LHCN-M2 (cell line): Measurements from ENCODE around the gene SERF2. TPM values are rescaled to one million over a fixed set of nuclear protein-coding genes. Genes with fewer than 3 reads are reported as not detected.
"Not testable (repeated sequence)": the region's sequence is repeated elsewhere in the genome, so short reads cannot be mapped to it uniquely, and the experiment has no call there.

ENCODE experiments used
- DNase-seq: peaks from one replicate; pipeline ENCODE4 v3.0.0-alpha.2; 2012; ENCODE audit warnings: low read depth
- total RNA-seq: library from RNA; depleted of rRNA; stranded (reverse); fragments of >200 nt; gene quantifications from 2 replicates; pipeline ENCODE4 v1.2.3, GENCODE V29; 2014; rRNA removed

Gene SERF2
- total RNA-seq, 1 experiment from 2014 or later, result 1,349 TPM

DNA sequence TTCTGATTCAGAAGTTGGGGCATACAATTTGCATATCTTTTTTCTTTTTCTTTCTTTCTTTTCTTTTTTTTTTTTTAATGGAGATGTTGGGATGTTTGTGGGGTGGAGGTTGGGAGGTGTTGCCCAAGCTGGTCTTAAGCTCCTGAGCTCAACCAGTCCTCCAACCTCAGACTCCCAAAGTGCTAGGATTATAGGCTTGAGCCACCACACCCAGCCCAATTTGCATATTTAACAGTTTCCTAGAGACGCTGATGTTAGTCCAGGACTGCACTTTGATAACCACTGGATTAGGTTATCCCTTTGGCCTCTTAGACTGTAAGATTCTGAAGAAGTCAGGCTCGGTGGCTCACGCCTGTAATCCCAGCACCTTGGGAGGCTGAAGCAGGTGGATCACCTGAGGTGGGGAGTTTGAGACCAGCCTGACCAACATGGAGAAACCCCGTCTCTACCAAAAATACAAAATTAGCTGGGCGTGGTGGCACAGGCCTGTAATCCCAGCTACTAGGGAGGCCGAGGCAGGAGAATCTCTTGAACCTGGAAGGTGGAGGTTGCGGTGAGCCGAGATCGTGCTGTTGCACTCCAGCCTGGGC lies 37.9 kb downstream of the SERF2 start:
- DNase-seq, result not testable (repeated sequence)

DNA sequence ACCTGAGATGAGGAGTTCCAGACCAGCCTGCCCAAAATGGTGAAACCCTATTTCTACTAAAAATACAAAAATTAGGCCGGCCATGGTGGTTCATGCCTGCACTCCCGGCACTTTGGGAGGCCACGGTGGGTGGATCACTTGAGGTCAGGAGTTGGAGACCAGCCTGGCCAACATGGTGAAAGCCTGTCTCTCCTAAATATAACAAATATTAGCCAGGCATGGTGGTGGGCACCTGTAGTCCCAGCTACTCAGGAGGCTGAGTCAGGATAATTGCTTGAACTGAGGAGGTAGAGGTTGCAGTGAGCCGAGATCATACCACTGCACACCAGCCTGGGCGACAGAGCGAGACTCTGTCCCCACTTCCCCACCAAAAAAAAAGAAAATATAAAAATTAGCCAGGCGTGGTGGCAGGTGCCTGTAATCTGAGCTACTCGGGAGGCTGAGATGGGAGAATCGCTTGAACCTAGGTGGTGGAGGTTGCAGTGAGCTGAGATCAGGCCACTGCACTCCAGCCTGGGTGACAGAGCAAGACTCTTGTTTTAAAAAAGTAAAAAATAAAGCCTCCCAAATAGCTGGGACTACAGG lies 38.7 kb downstream of the SERF2 start:
- DNase-seq, result not testable (repeated sequence)

DNA sequence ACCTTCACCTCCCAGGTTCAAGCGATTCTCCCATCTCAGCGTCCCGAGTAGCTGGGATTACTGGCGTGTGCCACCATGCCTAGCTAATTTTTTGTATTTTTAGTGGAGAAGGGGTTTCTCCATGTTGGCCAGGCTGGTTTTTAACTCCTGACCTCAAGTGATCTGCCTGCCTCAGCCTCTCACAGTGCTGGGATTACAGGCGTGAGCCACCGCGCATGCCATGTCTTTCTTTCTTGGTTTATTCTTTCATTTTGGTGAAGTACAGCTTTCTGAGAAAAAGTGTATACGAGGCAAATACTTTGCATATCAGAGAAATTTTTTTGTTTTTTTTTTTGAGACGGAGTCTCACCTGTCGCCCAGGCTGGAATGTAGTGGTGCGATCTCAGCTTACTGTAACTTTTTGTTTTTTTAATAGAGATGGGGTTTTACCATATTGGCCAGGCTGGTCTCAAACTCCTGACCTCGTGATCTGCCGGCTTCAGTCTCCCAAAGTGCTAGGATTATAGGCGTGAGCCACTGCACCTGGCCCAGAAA lies 39.5 kb downstream of the SERF2 start:
- DNase-seq, result not testable (repeated sequence)

DNA sequence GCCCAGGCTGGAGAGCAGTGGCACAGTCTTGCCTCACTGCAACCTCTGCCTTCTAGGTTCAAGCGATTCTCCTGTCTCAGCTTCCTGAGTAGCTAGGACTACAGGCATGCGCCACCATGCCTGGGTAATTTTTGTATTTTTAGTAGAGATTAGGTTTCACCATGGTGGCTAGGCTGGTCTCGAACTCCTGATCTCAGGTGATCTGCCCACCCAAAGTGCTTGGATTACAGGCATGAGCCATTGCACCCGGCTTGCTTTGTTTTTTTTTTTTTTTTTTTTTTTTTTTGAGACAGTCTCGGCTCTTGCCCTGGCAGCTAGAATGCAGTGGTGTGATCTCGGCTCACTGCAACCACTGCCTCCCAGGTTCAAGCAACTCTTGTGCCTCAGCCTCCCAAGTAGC lies 40.4 kb downstream of the SERF2 start:
- not testable (repeated sequence) for DNase-seq

DNA sequence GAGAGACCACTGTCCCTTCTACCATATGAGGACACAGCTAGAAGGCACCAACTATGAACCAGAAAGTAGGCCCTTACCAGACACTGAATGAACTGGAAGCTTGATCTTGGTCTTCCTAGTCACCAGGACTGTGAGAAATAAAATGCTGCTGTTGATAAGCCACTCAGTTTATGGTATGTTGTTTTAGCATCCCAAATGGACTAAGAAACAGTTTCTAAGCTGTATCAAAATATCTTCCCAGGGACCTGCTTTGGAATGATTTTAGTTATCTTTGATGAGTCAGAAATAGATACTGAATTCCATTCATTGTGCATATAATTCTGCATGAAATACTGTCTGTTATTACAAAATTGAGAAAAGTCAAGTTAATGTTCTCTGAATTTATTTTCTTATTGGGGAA lies 53.3 kb downstream of the SERF2 start:
- no peak for DNase-seq

Other genes with a start within 250 kb of the SERF2 start
- 6.5 and 10.2 TPM in 2 replicates for gene PPIP5K1, start 202.1 kb upstream of the SERF2 start, total RNA-seq
- gene CKMT1B, start 198.3 kb upstream of the SERF2 start, total RNA-seq, result not detected in 2 replicates
- gene STRC, start 173.5 kb upstream of the SERF2 start, total RNA-seq, result not detected in 2 replicates
- gene CATSPER2, start 143.5 kb upstream of the SERF2 start, total RNA-seq, result 0.29 and 0.58 TPM in 2 replicates
- gene CKMT1A, start 98.5 kb upstream of the SERF2 start, total RNA-seq, result not detected in 2 replicates
- 165 and 172 TPM in 2 replicates for gene PDIA3, start 45.9 kb upstream of the SERF2 start, total RNA-seq
- gene ELL3, start 15.4 kb upstream of the SERF2 start, total RNA-seq, result 1.3 and 2.5 TPM in 2 replicates
- 0.11 TPM in 1 of 2 replicates, not detected in the other for gene SERINC4, start 7.9 kb downstream of the SERF2 start, total RNA-seq
- 8.8 and 10.3 TPM in 2 replicates for gene HYPK, start 8.3 kb downstream of the SERF2 start, total RNA-seq
- gene MFAP1, start 32.4 kb downstream of the SERF2 start, total RNA-seq, result 31.0 and 36.4 TPM in 2 replicates
- 39.1 and 43.2 TPM in 2 replicates for gene WDR76, start 34.7 kb downstream of the SERF2 start, total RNA-seq